Neural progenitor cell (in vitro differentiated cells): Measurements from ENCODE around the gene GABRB2.

Source experiments
- EZH2phosphoT487 ChIP-seq: fragments of 200-600 bp; sonication (generic); IDR thresholded peaks from 2 replicates; pipeline ENCODE4 v1.6.1; 2017; ENCODE audit warnings: antibody characterized with exemption
- TF ChIP-seq, protein P1 (sequence below): fragments of 200-600 bp; sonication (generic); IDR thresholded peaks from 2 replicates; pipeline ENCODE4 v1.5.1; 2017; ENCODE audit warnings: antibody characterized with exemption, mild to moderate bottlenecking

DNA sequence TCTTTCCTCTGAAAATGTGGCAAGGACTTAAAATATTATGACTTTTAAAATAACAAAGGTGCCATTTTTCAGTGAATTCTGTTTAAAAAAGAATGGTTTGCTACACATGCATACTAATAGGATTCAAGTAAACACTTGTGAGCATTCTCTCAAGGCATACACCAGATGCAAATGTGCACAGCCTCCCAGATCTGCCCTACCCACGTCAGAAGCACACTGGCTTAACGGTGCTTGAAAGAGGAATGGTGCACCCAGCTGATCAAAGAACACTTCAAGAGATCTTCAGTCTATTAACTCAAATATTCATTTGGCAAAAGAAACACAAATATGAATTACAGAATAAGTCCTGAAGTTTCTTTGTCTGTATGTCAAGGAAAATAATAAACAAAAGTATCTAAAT is 15.8 kb downstream of the GABRB2 start:
- TF ChIP-seq, protein P1, sequence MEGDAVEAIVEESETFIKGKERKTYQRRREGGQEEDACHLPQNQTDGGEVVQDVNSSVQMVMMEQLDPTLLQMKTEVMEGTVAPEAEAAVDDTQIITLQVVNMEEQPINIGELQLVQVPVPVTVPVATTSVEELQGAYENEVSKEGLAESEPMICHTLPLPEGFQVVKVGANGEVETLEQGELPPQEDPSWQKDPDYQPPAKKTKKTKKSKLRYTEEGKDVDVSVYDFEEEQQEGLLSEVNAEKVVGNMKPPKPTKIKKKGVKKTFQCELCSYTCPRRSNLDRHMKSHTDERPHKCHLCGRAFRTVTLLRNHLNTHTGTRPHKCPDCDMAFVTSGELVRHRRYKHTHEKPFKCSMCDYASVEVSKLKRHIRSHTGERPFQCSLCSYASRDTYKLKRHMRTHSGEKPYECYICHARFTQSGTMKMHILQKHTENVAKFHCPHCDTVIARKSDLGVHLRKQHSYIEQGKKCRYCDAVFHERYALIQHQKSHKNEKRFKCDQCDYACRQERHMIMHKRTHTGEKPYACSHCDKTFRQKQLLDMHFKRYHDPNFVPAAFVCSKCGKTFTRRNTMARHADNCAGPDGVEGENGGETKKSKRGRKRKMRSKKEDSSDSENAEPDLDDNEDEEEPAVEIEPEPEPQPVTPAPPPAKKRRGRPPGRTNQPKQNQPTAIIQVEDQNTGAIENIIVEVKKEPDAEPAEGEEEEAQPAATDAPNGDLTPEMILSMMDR: no peak
- TF ChIP-seq EZH2phosphoT487: no peak
